SK-N-SH (cell line): ENCODE results near the gene RUSC2. TPM values are rescaled to one million over a fixed set of nuclear protein-coding genes. Genes with fewer than 3 reads are reported as not detected.

Experiments
- CTCF ChIA-PET: fragments of 300-600, 350-600 bp; formaldehyde crosslinking; extraction: SDS; loops from one replicate; lab custom pipeline; 2021; lab: Yijun Ruan, JAX
- POLR2A ChIA-PET: fragments of 350-600 bp; sonication (Branson Sonifier 250); formaldehyde crosslinking; extraction: SDS; loops from one replicate; lab custom pipeline; 2020; ENCODE audit warnings: antibody characterized with exemption, inconsistent platforms; lab: Yijun Ruan, JAX
- DNase-seq: peaks from one replicate; pipeline ENCODE4 v3.0.0; 2012
- H2AFZ ChIP-seq: fragments of 200-600 bp; sonication (generic); 2 replicates; pipeline ENCODE4 v1.8.1; 2016; ENCODE audit warnings: antibody characterized with exemption, mild to moderate bottlenecking, low read depth
- H3F3A ChIP-seq: fragments of 200-600 bp; sonication (generic); replicated peaks from 2 replicates; pipeline ENCODE3; 2016; ENCODE audit warnings: antibody characterized with exemption, mild to moderate bottlenecking; ENCODE audit not compliant: insufficient read depth
- H3K27ac ChIP-seq, 2 experiments: fragments of 200-500 bp in 1 of 2; fragments of 200-600 bp in 1 of 2; sonication (Bioruptor generic) in 1 of 2; sonication (generic), shearing (Covaris generic) in 1 of 2; 2 replicates each; pipeline versions ENCODE4 v1.5.1 to v1.6.1; 2014 to 2016; ENCODE audit warnings: low read depth in 2 of 2, inconsistent platforms in 1 of 2, low read length in 1 of 2, mild to moderate bottlenecking in 1 of 2, mixed read lengths in 1 of 2
- H3K27me3 ChIP-seq: fragments of 200-600 bp; sonication (generic), shearing (Covaris generic); 2 replicates; pipeline ENCODE4 v1.6.1; 2016; ENCODE audit warnings: mixed run types; ENCODE audit not compliant: insufficient read depth
- H3K36me3 ChIP-seq, 2 experiments: fragments of 200-500 bp in 1 of 2; fragments of 200-600 bp in 1 of 2; sonication (Bioruptor generic) in 1 of 2; sonication (generic) in 1 of 2; replicated peaks in 1 of 2; 2 replicates each; pipeline versions ENCODE3 to v1.5.1; 2014 to 2016; ENCODE audit warnings: low read length in 1 of 2, mild to moderate bottlenecking in 1 of 2; ENCODE audit not compliant: insufficient read depth in 2 of 2, control insufficient read depth in 1 of 2
- H3K4me1 ChIP-seq, 2 experiments: fragments of 200-500 bp in 1 of 2; fragments of 200-600 bp in 1 of 2; sonication (Bioruptor generic) in 1 of 2; sonication (generic), shearing (Covaris generic) in 1 of 2; 2 replicates each; pipeline versions ENCODE4 v1.5.1 to v1.6.1; 2014 to 2016; ENCODE audit warnings: low read depth in 1 of 2, low read length in 1 of 2, mixed run types in 1 of 2; ENCODE audit not compliant: insufficient read depth in 2 of 2, control insufficient read depth in 1 of 2
- H3K4me2 ChIP-seq: fragments of 200-600 bp; sonication (generic), shearing (Covaris generic); 2 replicates; pipeline ENCODE4 v1.6.1; 2017; ENCODE audit warnings: mixed run types
- H3K4me3 ChIP-seq, 2 experiments: fragments of 200-500 bp in 1 of 2; fragments of 200-600 bp in 1 of 2; sonication (Bioruptor generic) in 1 of 2; sonication (generic), shearing (Covaris generic) in 1 of 2; 2 replicates each; pipeline versions ENCODE4 v1.5.1 to v1.8.1; 2014 to 2016; ENCODE audit warnings: low read depth in 2 of 2, inconsistent platforms in 1 of 2, low read length in 1 of 2, mild to moderate bottlenecking in 1 of 2, mixed read lengths in 1 of 2, moderate library complexity in 1 of 2
- H3K79me2 ChIP-seq: fragments of 200-600 bp; sonication (generic); 2 replicates; pipeline ENCODE4 v1.8.1; 2017; ENCODE audit warnings: mild to moderate bottlenecking; ENCODE audit not compliant: insufficient read depth
- H3K9ac ChIP-seq: fragments of 200-600 bp; sonication (generic); 2 replicates; pipeline ENCODE4 v1.6.1; 2017; ENCODE audit warnings: mixed run types
- H3K9me2 ChIP-seq: fragments of 200-600 bp; sonication (generic); 2 replicates; pipeline ENCODE4 v1.6.1; 2017; ENCODE audit warnings: mixed run types
- H3K9me3 ChIP-seq: fragments of 200-600 bp; sonication (generic); 2 replicates; pipeline ENCODE4 v1.6.1; 2017; ENCODE audit warnings: mixed run types, mild to moderate bottlenecking, moderate library complexity
- H4K20me1 ChIP-seq: fragments of 200-600 bp; sonication (generic); 2 replicates; pipeline ENCODE4 v1.6.1; 2017; ENCODE audit warnings: mild to moderate bottlenecking, mixed run types; ENCODE audit not compliant: insufficient read depth
- ELF1 ChIP-seq: IDR thresholded peaks from 2 replicates; pipeline ENCODE4 v1.4.0; 2012
- EP300 ChIP-seq, 2 experiments: IDR thresholded peaks; 2 replicates each; pipeline versions ENCODE4 v1.4.0 to v1.6.1; 2012; ENCODE audit warnings: borderline replicate concordance in 1 of 2, low read depth in 1 of 2, low read length in 1 of 2
- FOSL2 ChIP-seq: IDR thresholded peaks from 2 replicates; pipeline ENCODE4 v1.4.0; 2012; ENCODE audit warnings: low read depth, mild to moderate bottlenecking, moderate library complexity, borderline replicate concordance
- FOXM1 ChIP-seq: IDR thresholded peaks from 2 replicates; pipeline ENCODE4 v1.4.0; 2012; ENCODE audit warnings: low read depth, mild to moderate bottlenecking
- IRF3 ChIP-seq: fragments of 150-350 bp; IDR thresholded peaks from 2 replicates; pipeline ENCODE4 v1.6.1; 2016; ENCODE audit warnings: mild to moderate bottlenecking, low read depth, low read length
- JUND ChIP-seq: IDR thresholded peaks from 2 replicates; pipeline ENCODE4 v1.4.0; 2012
- MAX ChIP-seq: IDR thresholded peaks from 2 replicates; pipeline ENCODE4 v1.4.0; 2012; ENCODE audit warnings: low read depth
- NFIC ChIP-seq: IDR thresholded peaks from 2 replicates; pipeline ENCODE4 v1.4.0; 2012; ENCODE audit warnings: borderline replicate concordance
- POLR2AphosphoS5 ChIP-seq: IDR thresholded peaks from 2 replicates; pipeline ENCODE4 v1.6.1; 2012; ENCODE audit warnings: low read depth, low read length
- RAD21 ChIP-seq: IDR thresholded peaks from 2 replicates; pipeline ENCODE4 v1.6.1; 2012; ENCODE audit warnings: mild to moderate bottlenecking, low read length
- REST ChIP-seq: IDR thresholded peaks from 2 replicates; pipeline ENCODE4 v1.6.1; 2012; ENCODE audit warnings: mild to moderate bottlenecking, low read depth, low read length, moderate library complexity
- RXRA ChIP-seq: IDR thresholded peaks from 2 replicates; pipeline ENCODE4 v1.4.0; 2012; ENCODE audit warnings: low read depth, mild to moderate bottlenecking, borderline replicate concordance
- SIN3A ChIP-seq: IDR thresholded peaks from 2 replicates; pipeline ENCODE4 v1.6.1; 2012; ENCODE audit warnings: low read depth, mild to moderate bottlenecking, low read length, moderate library complexity, borderline replicate concordance
- TCF12 ChIP-seq: IDR thresholded peaks from 2 replicates; pipeline ENCODE4 v1.4.0; 2012
- TEAD4 ChIP-seq: IDR thresholded peaks from 2 replicates; pipeline ENCODE4 v1.4.0; 2012; ENCODE audit warnings: mild to moderate bottlenecking, borderline replicate concordance; ENCODE audit not compliant: insufficient read depth
- YY1 ChIP-seq: IDR thresholded peaks from 2 replicates; pipeline ENCODE4 v1.4.0; 2012; ENCODE audit warnings: low read depth, mild to moderate bottlenecking
- WGBS: methylation state at CpG from one replicate; pipeline ENCODE4 v1.1.6; 2017; ENCODE audit warnings: low lambda C conversion rate; 5-methylcytosine and 5-hydroxymethylcytosine counted together
- polyA plus RNA-seq, 3 experiments: library from polyadenylated mRNA; depleted of rRNA; stranded (reverse); fragments of >200 nt; gene quantifications; 2 replicates each; pipeline ENCODE4 v1.2.3, GENCODE V29; 2012
- TF ChIP-seq, protein P1 (sequence below): IDR thresholded peaks from 2 replicates; pipeline ENCODE4; 2012

RUSC2 gene
- polyA plus RNA-seq, 1 of the 3 experiments (the other 2 are of a cell fraction): 14.5 TPM

DNA sequence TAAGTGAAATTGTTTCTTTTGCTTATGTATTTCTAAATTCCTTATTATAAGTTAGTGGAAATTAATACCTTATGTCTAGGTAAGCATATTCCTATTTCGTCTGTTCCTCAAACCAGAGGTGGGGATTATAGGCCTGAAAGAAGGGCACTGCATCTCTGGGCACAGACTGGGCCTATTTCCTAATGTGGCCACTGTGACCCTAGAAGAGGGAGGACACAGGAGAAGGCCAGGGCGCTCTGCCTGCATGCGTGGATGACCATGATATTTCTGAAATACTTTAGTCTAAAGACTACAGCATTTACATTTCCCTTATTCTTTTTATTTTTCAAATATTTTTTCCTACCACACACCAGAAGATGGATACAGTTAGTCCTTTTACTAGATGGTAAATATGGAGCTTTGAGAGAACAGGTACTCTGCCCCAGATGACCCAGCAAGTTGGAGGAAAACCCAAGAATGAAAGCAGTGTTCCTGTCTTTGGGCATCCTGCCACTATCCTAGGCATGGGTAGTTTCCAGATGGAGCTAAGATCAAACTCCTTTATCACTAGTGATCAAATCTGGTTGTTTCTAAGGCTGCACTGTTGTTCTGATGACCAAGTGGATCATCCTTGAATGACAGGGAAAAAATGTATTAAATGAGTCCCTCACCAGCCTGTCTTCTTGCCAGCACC, 27.8 kb downstream of the RUSC2 start:
- 0 out of 4 replicates have a peak overlapping the region, but pooled peaks of 1 of the 2 experiments have one; percentile 12 for H3K4me3 ChIP-seq
- H3K4me2 ChIP-seq: peak overlapping the region; percentile 67
- peaks cover 69% of the 10 kb centered on the region for H3K79me2 ChIP-seq
- no peaks in the 10 kb centered on the region for H3K9me2 ChIP-seq
- H4K20me1 ChIP-seq: no peaks in the 10 kb centered on the region
- H3K27ac ChIP-seq: peak overlapping the region; percentile 89 to 92
- peaks cover 33 to 73% of the 10 kb centered on the region in 2 experiments for H3K4me1 ChIP-seq
- peaks cover 0 to 4% of the 10 kb centered on the region in 2 experiments for H3K36me3 ChIP-seq
- TF ChIP-seq POLR2AphosphoS5: no peak
- no peak for TF ChIP-seq IRF3
- POLR2A ChIA-PET: no interaction called here
- no peaks in the 10 kb centered on the region for H3K9me3 ChIP-seq
- no peak overlapping the region for H2AFZ ChIP-seq
- no peaks in the 10 kb centered on the region for H3K27me3 ChIP-seq
- H3F3A ChIP-seq: peaks cover 55% of the 10 kb centered on the region
- CTCF ChIA-PET: interaction anchor here (1.0 to 1.6 kb wide), 6 partner anchors 13 to 140 kb away, joined by 3 to 6 read pairs (median 3); partner anchors contain the start of genes CCDC107 and RUSC2
- WGBS: 80% methylated on average over 3 of the region's 3 CpGs
- DNase-seq: no peak
- peak overlapping the region; percentile 51 for H3K9ac ChIP-seq

DNA sequence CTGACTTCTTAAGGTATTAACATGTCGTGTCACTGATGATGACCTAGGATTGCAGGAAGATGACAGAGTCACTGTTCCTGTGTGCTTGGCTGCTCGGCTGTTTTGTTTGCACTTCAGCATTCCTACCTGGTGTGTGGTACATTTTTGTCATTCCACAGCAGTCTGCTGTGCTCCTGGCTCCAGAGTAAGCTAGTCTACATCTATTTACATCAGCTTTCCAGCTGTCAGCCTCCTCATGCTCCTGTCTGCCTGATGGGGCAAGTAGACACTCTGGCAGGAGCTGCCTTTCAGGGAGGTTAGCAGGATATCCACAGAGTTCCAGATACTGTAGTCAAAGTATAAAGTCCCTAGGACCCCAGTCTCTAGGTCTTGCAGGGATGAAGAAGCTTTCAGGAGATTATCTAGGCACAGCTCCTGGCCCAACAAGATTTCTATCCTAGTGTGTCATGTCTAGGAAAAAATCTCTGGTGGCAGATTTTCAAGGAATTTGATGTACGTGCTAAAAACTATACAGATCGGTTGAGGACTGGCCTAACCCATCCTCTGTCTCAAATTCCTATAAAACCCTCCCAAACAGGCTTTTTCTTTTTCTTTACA, 28.4 kb downstream of the RUSC2 start:
- ChIA-PET POLR2A (no interaction called here), CTCF (interaction anchor here (0.6 to 1.5 kb wide), 5 partner anchors 12 to 402 kb away, joined by 3 to 6 read pairs (median 3); no protein-coding TSS in a partner anchor)
- Histone ChIP-seq H3K9me3 (no peaks in the 10 kb centered on the region), H2AFZ (no peak overlapping the region), H3K9me2 (no peaks in the 10 kb centered on the region), H3K4me3 (no peak overlapping the region), H3K9ac (peak overlapping the region; percentile 51), H3K27me3 (no peaks in the 10 kb centered on the region), H3K4me2 (peak overlapping the region; percentile 67), H3K36me3 (peaks cover 0 to 2% of the 10 kb centered on the region in 2 experiments), H3K79me2 (peaks cover 69% of the 10 kb centered on the region), H3K27ac (peak overlapping the region; percentile 89 to 92), H3F3A (peaks cover 55% of the 10 kb centered on the region), H3K4me1 (peaks cover 33 to 74% of the 10 kb centered on the region in 2 experiments), H4K20me1 (no peaks in the 10 kb centered on the region)
- WGBS: 20% methylated on average over 4 of the region's 4 CpGs
- DNase-seq: no peak
- TF ChIP-seq NFIC: peak; percentile 78
- TF ChIP-seq RXRA: peak; percentile 76
- peak; percentile 89 for TF ChIP-seq TCF12
- TF ChIP-seq IRF3: no peak
- peak; percentile 90 for TF ChIP-seq SIN3A
- TF ChIP-seq YY1: no peak
- peak; percentile 57 for TF ChIP-seq MAX
- TF ChIP-seq FOSL2: peak; percentile 79
- TF ChIP-seq ELF1: no peak
- peak; percentile 9 to 85; a peak in 3 of 4 replicates for TF ChIP-seq EP300 (IDR thresholded peaks at IDR 0.05; ENCODE audit: borderline replicate concordance in 1 of 2, low read depth in 1 of 2, low read length in 1 of 2)
- TF ChIP-seq TEAD4: peak; percentile 99
- no peak for TF ChIP-seq RAD21
- peak; percentile 21; the same call in 1 of the 2 replicates for TF ChIP-seq REST
- peak; percentile 60; the same call in 1 of the 2 replicates for TF ChIP-seq FOXM1
- TF ChIP-seq, protein P1, sequence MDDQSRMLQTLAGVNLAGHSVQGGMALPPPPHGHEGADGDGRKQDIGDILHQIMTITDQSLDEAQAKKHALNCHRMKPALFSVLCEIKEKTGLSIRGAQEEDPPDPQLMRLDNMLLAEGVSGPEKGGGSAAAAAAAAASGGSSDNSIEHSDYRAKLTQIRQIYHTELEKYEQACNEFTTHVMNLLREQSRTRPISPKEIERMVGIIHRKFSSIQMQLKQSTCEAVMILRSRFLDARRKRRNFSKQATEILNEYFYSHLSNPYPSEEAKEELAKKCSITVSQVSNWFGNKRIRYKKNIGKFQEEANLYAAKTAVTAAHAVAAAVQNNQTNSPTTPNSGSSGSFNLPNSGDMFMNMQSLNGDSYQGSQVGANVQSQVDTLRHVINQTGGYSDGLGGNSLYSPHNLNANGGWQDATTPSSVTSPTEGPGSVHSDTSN: peak; percentile 95
- TF ChIP-seq JUND: peak; percentile 82
- peak; percentile 69 for TF ChIP-seq POLR2AphosphoS5
